Activated CD4-positive, alpha-beta T cell treated with anti-CD3 and anti-CD28 coated beads, Interleukin-2, amount 10 ng/mL, durations not matched to agents 7 days and 5 days (primary cell): ENCODE data around the gene RC3H2. TPM values are rescaled to one million over a fixed set of nuclear protein-coding genes. Genes with fewer than 3 reads are reported as not detected.

Experiments
- CTCF ChIA-PET: fragments of 350-600 bp; sonication (Branson Sonifier 250); formaldehyde crosslinking; loops from one replicate; lab custom pipeline; 2021; ENCODE audit warnings: antibody characterized with exemption; lab: Charles Lee
- POLR2A ChIA-PET: fragments of 350-600 bp; sonication (Branson Sonifier 250); formaldehyde crosslinking; loops from one replicate; lab custom pipeline; 2021; ENCODE audit warnings: antibody characterized with exemption; lab: Charles Lee
- DNase-seq: peaks from one replicate; pipeline ENCODE4 v3.0.0-alpha.2; 2020
- H3K27ac Mint-ChIP-seq: one replicate; pipeline ENCODE4 v1.8.0; 2021; ENCODE audit warnings: mild to moderate bottlenecking, moderate library complexity, mixed read lengths
- H3K27me3 Mint-ChIP-seq: one replicate; pipeline ENCODE4 v1.8.0; 2021; ENCODE audit warnings: mixed read lengths
- H3K36me3 Mint-ChIP-seq: one replicate; pipeline ENCODE4 v1.8.0; 2021; ENCODE audit warnings: low read depth, mixed read lengths
- H3K4me1 Mint-ChIP-seq: one replicate; pipeline ENCODE4 v1.8.0; 2021; ENCODE audit warnings: mixed read lengths
- H3K4me3 Mint-ChIP-seq: one replicate; pipeline ENCODE4 v1.8.0; 2021; ENCODE audit warnings: mild to moderate bottlenecking, moderate library complexity, mixed read lengths
- H3K9me3 Mint-ChIP-seq: one replicate; pipeline ENCODE4 v1.8.0; 2021; ENCODE audit warnings: mixed read lengths
- total RNA-seq, 2 experiments: library from RNA; stranded (reverse); gene quantifications; one replicate each; pipeline ENCODE4 v1.2.3, GENCODE V29; 2021

RC3H2 gene, protein sequence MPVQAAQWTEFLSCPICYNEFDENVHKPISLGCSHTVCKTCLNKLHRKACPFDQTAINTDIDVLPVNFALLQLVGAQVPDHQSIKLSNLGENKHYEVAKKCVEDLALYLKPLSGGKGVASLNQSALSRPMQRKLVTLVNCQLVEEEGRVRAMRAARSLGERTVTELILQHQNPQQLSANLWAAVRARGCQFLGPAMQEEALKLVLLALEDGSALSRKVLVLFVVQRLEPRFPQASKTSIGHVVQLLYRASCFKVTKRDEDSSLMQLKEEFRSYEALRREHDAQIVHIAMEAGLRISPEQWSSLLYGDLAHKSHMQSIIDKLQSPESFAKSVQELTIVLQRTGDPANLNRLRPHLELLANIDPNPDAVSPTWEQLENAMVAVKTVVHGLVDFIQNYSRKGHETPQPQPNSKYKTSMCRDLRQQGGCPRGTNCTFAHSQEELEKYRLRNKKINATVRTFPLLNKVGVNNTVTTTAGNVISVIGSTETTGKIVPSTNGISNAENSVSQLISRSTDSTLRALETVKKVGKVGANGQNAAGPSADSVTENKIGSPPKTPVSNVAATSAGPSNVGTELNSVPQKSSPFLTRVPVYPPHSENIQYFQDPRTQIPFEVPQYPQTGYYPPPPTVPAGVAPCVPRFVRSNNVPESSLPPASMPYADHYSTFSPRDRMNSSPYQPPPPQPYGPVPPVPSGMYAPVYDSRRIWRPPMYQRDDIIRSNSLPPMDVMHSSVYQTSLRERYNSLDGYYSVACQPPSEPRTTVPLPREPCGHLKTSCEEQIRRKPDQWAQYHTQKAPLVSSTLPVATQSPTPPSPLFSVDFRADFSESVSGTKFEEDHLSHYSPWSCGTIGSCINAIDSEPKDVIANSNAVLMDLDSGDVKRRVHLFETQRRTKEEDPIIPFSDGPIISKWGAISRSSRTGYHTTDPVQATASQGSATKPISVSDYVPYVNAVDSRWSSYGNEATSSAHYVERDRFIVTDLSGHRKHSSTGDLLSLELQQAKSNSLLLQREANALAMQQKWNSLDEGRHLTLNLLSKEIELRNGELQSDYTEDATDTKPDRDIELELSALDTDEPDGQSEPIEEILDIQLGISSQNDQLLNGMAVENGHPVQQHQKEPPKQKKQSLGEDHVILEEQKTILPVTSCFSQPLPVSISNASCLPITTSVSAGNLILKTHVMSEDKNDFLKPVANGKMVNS
- total RNA-seq = 10 to 100 TPM; 44.1 to 46.8 TPM

- peak; percentile 99 for DNase-seq
- Mint-ChIP-seq H3K4me1 (peaks cover 28% of the 10 kb centered on the region), H3K27ac (peak within 1 kb of the TSS; percentile 95), H3K27me3 (no peaks in the 10 kb centered on the region), H3K9me3 (no peaks in the 10 kb centered on the region), H3K36me3 (peaks cover 29% of the 10 kb centered on the region), H3K4me3 (peak within 1 kb of the TSS; percentile 94)
- CTCF ChIA-PET = interaction anchor here (0.6 to 2.3 kb wide), 4 partner anchors 25 to 70 kb away, joined by 3 to 7 read pairs (median 3); no protein-coding TSS in a partner anchor
- POLR2A ChIA-PET = interaction anchor here (1.2 to 2.5 kb wide), 2 partner anchors 8 to 36 kb away, joined by 5 to 11 read pairs; partner anchors contain the start of genes RABGAP1 and ZBTB6
Measured at GRCh38 chr9:122904823-122905710, at the start of gene RC3H2. Gene RC3H2 (minus strand): TSS chr9:122905359. CDS start chr9:122897509, 7,850 bp downstream.

- CTCF ChIA-PET = no interaction called here
- POLR2A ChIA-PET = no interaction called here
- H3K36me3 Mint-ChIP-seq = peaks cover 12% of the 10 kb centered on the region
- no peak overlapping the region for H3K27ac Mint-ChIP-seq
- no peaks in the 10 kb centered on the region for H3K9me3 Mint-ChIP-seq
- no peak for DNase-seq
- H3K4me3 Mint-ChIP-seq = no peak overlapping the region
- H3K4me1 Mint-ChIP-seq = peaks cover 7% of the 10 kb centered on the region
- H3K27me3 Mint-ChIP-seq = no peaks in the 10 kb centered on the region
Measured at GRCh38 chr9:122954253-122954691, 49.1 kb upstream of the RC3H2 start.

DNA sequence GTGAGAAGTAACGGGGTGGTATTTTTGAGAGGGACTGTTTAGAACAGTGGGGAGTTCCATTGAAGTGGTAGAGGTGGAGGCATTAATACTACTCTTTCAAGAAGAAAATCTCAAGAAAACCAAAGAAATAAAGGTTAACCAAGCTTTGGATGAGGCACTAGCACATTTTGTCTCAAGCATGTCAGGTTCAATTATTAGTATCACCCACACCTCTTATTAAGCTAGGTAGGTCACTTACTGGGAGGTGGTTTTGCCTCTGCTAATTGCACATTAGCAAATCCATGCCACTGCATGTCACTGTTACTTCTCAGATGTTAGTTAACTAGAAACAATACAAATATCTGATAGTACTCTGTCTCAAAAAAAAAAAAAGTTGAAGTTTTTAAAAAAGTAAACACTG, 45.9 kb upstream of the RC3H2 start:
- peaks cover 7% of the 10 kb centered on the region for H3K36me3 Mint-ChIP-seq
- ChIA-PET POLR2A (no interaction called here), CTCF (no interaction called here)
- DNase-seq = no peak
- H3K9me3 Mint-ChIP-seq = no peaks in the 10 kb centered on the region
- no peak overlapping the region for H3K27ac Mint-ChIP-seq
- H3K4me1 Mint-ChIP-seq = peaks cover 26% of the 10 kb centered on the region
- H3K27me3 Mint-ChIP-seq = no peaks in the 10 kb centered on the region
- H3K4me3 Mint-ChIP-seq = no peak overlapping the region

- Mint-ChIP-seq H3K4me3 (no peak overlapping the region), H3K36me3 (peaks cover 9% of the 10 kb centered on the region), H3K9me3 (no peaks in the 10 kb centered on the region), H3K27me3 (no peaks in the 10 kb centered on the region), H3K27ac (no peak overlapping the region), H3K4me1 (peaks cover 34% of the 10 kb centered on the region)
- ChIA-PET POLR2A (no interaction called here), CTCF (no interaction called here)
- no peak for DNase-seq
Measured at GRCh38 chr9:122950263-122950662, 45.1 kb upstream of the RC3H2 start.

DNA sequence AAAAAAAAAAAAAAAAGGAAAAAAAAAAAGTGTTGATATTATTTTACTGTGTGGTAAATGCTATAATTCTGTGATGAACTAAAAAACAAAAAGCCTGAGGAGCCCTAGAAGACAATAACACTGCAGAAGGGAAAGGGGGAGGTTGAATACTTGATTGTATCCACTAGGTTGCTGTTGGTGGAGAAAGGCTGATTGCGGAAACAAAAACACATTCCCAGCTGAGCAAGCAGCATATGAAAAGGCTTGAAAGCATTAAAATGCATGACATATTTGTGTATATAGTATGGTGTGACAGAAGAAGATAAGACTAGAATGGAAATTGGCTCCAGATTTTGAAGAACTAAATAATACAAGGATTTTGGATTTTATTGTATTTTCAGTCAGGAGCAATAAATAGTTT, 44.5 kb upstream of the RC3H2 start:
- Mint-ChIP-seq H3K9me3 (no peaks in the 10 kb centered on the region), H3K4me1 (peaks cover 38% of the 10 kb centered on the region), H3K4me3 (no peak overlapping the region), H3K27me3 (no peaks in the 10 kb centered on the region), H3K27ac (no peak overlapping the region), H3K36me3 (peaks cover 11% of the 10 kb centered on the region)
- CTCF ChIA-PET = interaction anchor here (0.9 kb wide), 1 partner anchor 21 kb away, joined by 3 read pairs; no protein-coding TSS in a partner anchor
- DNase-seq = no peak
- POLR2A ChIA-PET = no interaction called here

DNA sequence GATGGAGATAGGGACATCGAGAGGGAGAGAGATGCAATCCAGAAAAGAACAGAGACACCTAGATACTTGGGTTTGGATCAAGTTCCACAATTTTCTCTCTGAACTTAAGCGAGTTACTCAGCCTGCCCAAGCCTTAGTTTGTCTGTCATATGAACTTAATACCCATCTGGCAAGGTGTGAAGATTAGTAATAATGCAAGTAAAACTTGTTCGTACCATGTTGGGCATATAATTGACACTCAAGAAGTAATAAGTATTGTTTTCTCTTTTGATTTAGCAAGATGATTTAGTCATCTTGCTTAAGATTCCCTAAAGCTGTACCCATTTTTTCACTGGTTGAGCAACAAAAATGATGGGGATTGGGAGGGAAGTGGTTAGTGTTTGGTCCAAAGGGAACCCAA, 43.2 kb upstream of the RC3H2 start:
- Mint-ChIP-seq H3K9me3 (no peaks in the 10 kb centered on the region), H3K27me3 (no peaks in the 10 kb centered on the region), H3K36me3 (peaks cover 11% of the 10 kb centered on the region), H3K27ac (peak overlapping the region; percentile 37), H3K4me3 (no peak overlapping the region), H3K4me1 (peaks cover 41% of the 10 kb centered on the region)
- ChIA-PET POLR2A (interaction anchor here (1.0 kb wide), 1 partner anchor 36 kb away, joined by 3 read pairs; no protein-coding TSS in a partner anchor), CTCF (no interaction called here)
- DNase-seq = no peak

DNA sequence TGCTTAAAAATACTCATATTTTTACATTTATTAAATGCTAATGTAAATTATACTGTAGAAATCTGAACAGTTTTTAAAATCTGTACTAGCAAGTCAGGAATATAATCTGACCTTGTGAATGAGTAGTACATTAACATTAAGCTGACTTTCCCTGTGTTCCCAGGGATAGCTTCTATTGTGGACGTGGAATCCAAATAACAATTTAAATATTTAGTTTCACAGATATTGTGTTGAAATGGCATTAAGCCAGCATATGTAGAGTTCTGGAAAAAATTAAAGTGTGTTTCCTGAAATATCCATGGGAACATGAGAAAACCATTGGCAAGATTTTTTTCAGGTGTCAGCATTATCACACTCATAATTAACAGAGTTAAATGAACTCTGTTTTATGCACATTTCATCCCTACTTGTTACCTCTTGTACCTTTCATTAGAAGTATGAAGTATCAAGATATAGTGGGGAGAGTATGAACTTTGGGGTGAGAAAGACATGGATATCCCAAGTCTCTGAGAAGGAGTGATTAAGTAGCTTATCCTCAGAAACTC, 41.4 kb upstream of the RC3H2 start:
- Mint-ChIP-seq H3K4me1 (peaks cover 52% of the 10 kb centered on the region), H3K36me3 (peaks cover 11% of the 10 kb centered on the region), H3K27ac (no peak overlapping the region), H3K9me3 (no peaks in the 10 kb centered on the region), H3K4me3 (no peak overlapping the region), H3K27me3 (no peaks in the 10 kb centered on the region)
- DNase-seq = no peak
- POLR2A ChIA-PET = no interaction called here
- CTCF ChIA-PET = no interaction called here

- H3K4me1 Mint-ChIP-seq = peaks cover 57% of the 10 kb centered on the region
- CTCF ChIA-PET = interaction anchor here (0.6 kb wide), 1 partner anchor 8 kb away, joined by 3 read pairs; no protein-coding TSS in a partner anchor
Measured at GRCh38 chr9:122944960-122945888, 40.1 kb upstream of the RC3H2 start.

DNA sequence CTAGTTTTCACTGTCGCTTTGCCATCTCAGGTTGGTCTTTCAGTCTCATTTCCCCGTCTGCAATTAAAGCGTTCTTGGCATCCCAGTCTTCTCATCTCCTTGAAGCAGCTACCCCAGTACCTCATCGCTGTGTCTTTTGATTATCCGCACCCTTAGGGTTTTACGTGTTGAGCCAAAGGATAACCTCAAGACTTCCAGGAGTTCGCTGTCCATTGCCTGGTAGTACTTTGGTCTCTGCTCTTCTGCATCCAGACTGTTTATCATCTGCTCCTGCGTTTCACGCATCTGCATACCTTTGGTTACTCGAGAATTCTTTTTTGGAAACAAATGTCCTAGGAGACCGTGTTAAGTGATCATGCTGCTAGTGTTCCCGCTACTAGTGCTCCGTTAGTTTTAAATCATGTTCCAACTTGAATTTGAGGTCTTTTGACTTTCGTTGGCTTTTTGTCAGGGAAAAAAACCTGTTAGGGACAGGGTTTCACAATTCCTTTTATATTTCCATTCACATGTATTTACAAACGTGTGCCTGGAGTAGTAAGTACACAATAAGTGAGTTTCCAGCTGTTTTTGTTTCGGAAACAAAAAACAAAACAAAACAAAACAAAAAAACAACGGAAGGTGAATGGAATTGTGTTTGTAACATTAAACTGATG, 36.5 kb upstream of the RC3H2 start:
- ChIA-PET POLR2A (interaction anchor here (0.6 to 1.8 kb wide), 3 partner anchors 29 to 625 kb away, joined by 3 to 6 read pairs (median 5); partner anchors contain the start of genes RC3H2 and ZBTB6), CTCF (interaction anchor here (1.0 to 1.1 kb wide), 2 partner anchors 10 to 47 kb away, joined by 3 to 4 read pairs; no protein-coding TSS in a partner anchor)
- DNase-seq = no peak
- Mint-ChIP-seq H3K27me3 (no peaks in the 10 kb centered on the region), H3K4me3 (peak overlapping the region; percentile 85), H3K36me3 (peaks cover 12% of the 10 kb centered on the region), H3K9me3 (no peaks in the 10 kb centered on the region), H3K27ac (peak overlapping the region; percentile 93), H3K4me1 (peaks cover 42% of the 10 kb centered on the region)

More at GRCh38 chr9:122944960-122945888, 40.1 kb upstream of the RC3H2 start:
- Mint-ChIP-seq H3K27me3 (no peaks in the 10 kb centered on the region), H3K36me3 (peaks cover 11% of the 10 kb centered on the region), H3K4me3 (no peak overlapping the region), H3K27ac (peak overlapping the region; percentile 1), H3K9me3 (no peaks in the 10 kb centered on the region)
- POLR2A ChIA-PET = no interaction called here
- DNase-seq = no peak
